Measurements from ENCODE around the gene IL36G.

DNA sequence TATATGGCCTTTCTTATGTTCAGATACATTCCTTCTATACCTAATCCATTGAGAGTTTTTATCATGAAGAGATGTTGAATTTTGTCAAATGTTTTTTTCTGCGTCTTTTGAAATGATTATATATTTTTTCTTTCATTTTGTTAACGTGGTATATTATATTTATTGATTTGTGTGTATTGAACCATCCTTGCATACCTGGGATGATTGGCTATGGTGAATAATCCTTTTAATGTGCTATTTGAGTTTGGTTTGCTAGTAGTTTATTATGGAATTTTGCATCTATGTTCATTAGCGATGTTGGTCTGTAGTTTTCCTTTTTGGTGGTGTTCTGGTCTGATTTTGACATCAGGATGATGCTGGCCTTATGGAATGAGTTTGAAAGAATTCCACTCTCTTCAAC, 11.8 kb downstream of the IL36G start:
- TF ChIP-seq L3MBTL2 (conservative IDR thresholded peaks at IDR 0.05) (no peak), SUZ12 (IDR thresholded peaks at IDR 0.05) (no peak), ELF4 (IDR thresholded peaks at IDR 0.05) (no peak), FOXA1 (IDR thresholded peaks at IDR 0.05) (no peak), ZNF384 (IDR thresholded peaks at IDR 0.05) (no peak), NFRKB (IDR thresholded peaks at IDR 0.05) (no peak), CTBP1 (IDR thresholded peaks at IDR 0.05; ENCODE audit: borderline replicate concordance) (no peak), BHLHE40 (IDR thresholded peaks at IDR 0.05; ENCODE audit: borderline replicate concordance) (no peak), FOXK2 (IDR thresholded peaks at IDR 0.05) (no peak), FOXM1 (IDR thresholded peaks at IDR 0.05; ENCODE audit: borderline replicate concordance) (no peak), ARNT (IDR thresholded peaks at IDR 0.05) (no peak), TARDBP (IDR thresholded peaks at IDR 0.05) (no peak), SP1 (IDR thresholded peaks at IDR 0.05) (no peak)
- TF ChIP-seq, protein P1, sequence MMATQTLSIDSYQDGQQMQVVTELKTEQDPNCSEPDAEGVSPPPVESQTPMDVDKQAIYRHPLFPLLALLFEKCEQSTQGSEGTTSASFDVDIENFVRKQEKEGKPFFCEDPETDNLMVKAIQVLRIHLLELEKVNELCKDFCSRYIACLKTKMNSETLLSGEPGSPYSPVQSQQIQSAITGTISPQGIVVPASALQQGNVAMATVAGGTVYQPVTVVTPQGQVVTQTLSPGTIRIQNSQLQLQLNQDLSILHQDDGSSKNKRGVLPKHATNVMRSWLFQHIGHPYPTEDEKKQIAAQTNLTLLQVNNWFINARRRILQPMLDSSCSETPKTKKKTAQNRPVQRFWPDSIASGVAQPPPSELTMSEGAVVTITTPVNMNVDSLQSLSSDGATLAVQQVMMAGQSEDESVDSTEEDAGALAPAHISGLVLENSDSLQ (IDR thresholded peaks at IDR 0.05), result no peak

All from HEK293T (cell line).